NCI-H82 (cell line): ENCODE measurements around the gene GNB2.
A peak's percentile ranks its signal among the peaks of the same experiment; 100 is the strongest.
"Not testable (repeated sequence)": the region's sequence is repeated elsewhere in the genome, so short reads cannot be mapped to it uniquely, and the experiment has no call there.

ENCODE experiments used
- DNase-seq: peaks from one replicate; lab custom pipeline; 2025; lab: John Stamatoyannopoulos, UW

Gene GNB2

GRCh38 chr7:100662194-100662776, 11.3 kb upstream of the GNB2 start:
- DNase-seq: not testable (repeated sequence)

- DNase-seq: no peak
Observed at GRCh38 chr7:100665168-100665726, 8.3 kb upstream of the GNB2 start.

GRCh38 chr7:100667331-100668068, 6.0 kb upstream of the GNB2 start:
- DNase-seq: no peak

- DNase-seq: no peak
Observed at GRCh38 chr7:100668069-100668449, 5.5 kb upstream of the GNB2 start.

GRCh38 chr7:100669106-100669505, 4.4 kb upstream of the GNB2 start:
- DNase-seq: not testable (repeated sequence)

- DNase-seq: no peak
Observed at GRCh38 chr7:100670074-100670473, 3.5 kb upstream of the GNB2 start.

GRCh38 chr7:100671353-100672327, 1.9 kb upstream of the GNB2 start:
- DNase-seq: no peak

- peak; percentile 64 for DNase-seq
Observed at GRCh38 chr7:100673942-100674410, 436 bp downstream of the GNB2 start.

GRCh38 chr7:100674411-100675104, 1.0 kb downstream of the GNB2 start:
- DNase-seq: peak; percentile 58

GRCh38 chr7:100675105-100675451, 1.5 kb downstream of the GNB2 start:
- DNase-seq: no peak

GRCh38 chr7:100675581-100676350, 2.2 kb downstream of the GNB2 start:
- DNase-seq: peak; percentile 78

GRCh38 chr7:100676501-100677306, 3.2 kb downstream of the GNB2 start:
- no peak for DNase-seq

GRCh38 chr7:100677308-100678267, 4.0 kb downstream of the GNB2 start:
- no peak for DNase-seq

- no peak for DNase-seq
Observed at GRCh38 chr7:100678291-100678984, 4.9 kb downstream of the GNB2 start.

- DNase-seq: no peak
Observed at GRCh38 chr7:100679129-100679926, 5.8 kb downstream of the GNB2 start.

- DNase-seq: no peak
Observed at GRCh38 chr7:100679927-100680575, 6.5 kb downstream of the GNB2 start.
